Heart left ventricle (tissue), 13 donors: ENCODE data around the gene BSND.

Experiments used
- CTCF ChIP-seq, 12 donors: fragments of 200-600 bp; sonication (generic) in 4 of 12; IDR thresholded peaks; one replicate each; pipeline versions ENCODE4 v1.5.0 to v1.8.0; 2018 to 2022; ENCODE audit warnings: antibody characterized with exemption in 12 of 12, mild to moderate bottlenecking in 5 of 12
- POLR2A ChIP-seq, 2 donors: fragments of 450-650 bp; IDR thresholded peaks; one replicate each; pipeline ENCODE4 v1.6.1; 2017; ENCODE audit warnings: antibody characterized with exemption in 2 of 2, mild to moderate bottlenecking in 2 of 2, moderate library complexity in 2 of 2
- donor health status: ischemic (EF 13 %, LVEDD 7.1; RV severe dilation, severe dysfunction).
- donor health status: DM: no; HTN: yes; CAD: no.
- donor health status: DM: no; HTN: no; CAD: no.
- donor health status: ischemic (EF 25% LVEDD 6.9; RV normal size, moderate dysfunction).
- donor health status: ischemic (EF 25% LVEDD 5.7; RV mildly dilated, moderate dysfunction).
- donor health status: ischemic (EF 35%, LVEDD 5.7; RV mildly dilated, moderate dysfunction).
- donor health status: nonischemic (EF 11% LVEDD 7.7; RV severe dilation, severe dysfunction).
- donor health status: DM: yes; HTN: yes; CAD: no.
- donor health status: PGD.
- donor health status: ischemic (EF 29% LVEDD 5.4; RV normal size, mild dysfunction).
- donor health status: nonischemic (EF 23%, LVEDD 6.1; RV moderate dilation, normal function).

GRCh38 chr1:54976747-54977146 lies 22.0 kb upstream of the BSND start:
- TF ChIP-seq POLR2A (IDR thresholded peaks at IDR 0.05) (no peak), CTCF (IDR thresholded peaks at IDR 0.05) (no peak)
